ENCODE data around the gene NOL3. TPM values are rescaled to one million over a fixed set of nuclear protein-coding genes. Genes with fewer than 3 reads are reported as not detected.
A peak's percentile ranks its signal among the peaks of the same experiment; 100 is the strongest.

The NOL3 gene
- total RNA-seq, 4 donors from 2014 or later: 38.3 to 97.0 (median 63.5) TPM

- no peaks in the 10 kb centered on the region for H3K36me3 ChIP-seq
- TF ChIP-seq POLR2A (IDR thresholded peaks at IDR 0.05) (no peak), CTCF (IDR thresholded peaks at IDR 0.05) (no peak)
- no peaks in the 10 kb centered on the region for H3K9me3 ChIP-seq
- no peak for DNase-seq
- no peaks in the 10 kb centered on the region for H3K27me3 ChIP-seq
- intact Hi-C loops (cut with DNase I): loop anchor here (10.0 kb wide), 1 partner anchor 53 kb away; the partner anchor contains the start of gene PHAF1
- no peak overlapping the region for H3K4me3 ChIP-seq (replicated peaks in 1 of 3)
- 40 to 44% methylated on average over 7 of the region's 7 CpGs for WGBS, 2 donors
- H3K27ac ChIP-seq: peak overlapping the region in 1 of 3 donors; percentile 62
- H3K4me1 ChIP-seq: peaks cover 35 to 40% of the 10 kb centered on the region in 2 donors
These were observed 12.3 kb upstream of the NOL3 start for GRCh38 chr16:67157892-67158635.

DNA sequence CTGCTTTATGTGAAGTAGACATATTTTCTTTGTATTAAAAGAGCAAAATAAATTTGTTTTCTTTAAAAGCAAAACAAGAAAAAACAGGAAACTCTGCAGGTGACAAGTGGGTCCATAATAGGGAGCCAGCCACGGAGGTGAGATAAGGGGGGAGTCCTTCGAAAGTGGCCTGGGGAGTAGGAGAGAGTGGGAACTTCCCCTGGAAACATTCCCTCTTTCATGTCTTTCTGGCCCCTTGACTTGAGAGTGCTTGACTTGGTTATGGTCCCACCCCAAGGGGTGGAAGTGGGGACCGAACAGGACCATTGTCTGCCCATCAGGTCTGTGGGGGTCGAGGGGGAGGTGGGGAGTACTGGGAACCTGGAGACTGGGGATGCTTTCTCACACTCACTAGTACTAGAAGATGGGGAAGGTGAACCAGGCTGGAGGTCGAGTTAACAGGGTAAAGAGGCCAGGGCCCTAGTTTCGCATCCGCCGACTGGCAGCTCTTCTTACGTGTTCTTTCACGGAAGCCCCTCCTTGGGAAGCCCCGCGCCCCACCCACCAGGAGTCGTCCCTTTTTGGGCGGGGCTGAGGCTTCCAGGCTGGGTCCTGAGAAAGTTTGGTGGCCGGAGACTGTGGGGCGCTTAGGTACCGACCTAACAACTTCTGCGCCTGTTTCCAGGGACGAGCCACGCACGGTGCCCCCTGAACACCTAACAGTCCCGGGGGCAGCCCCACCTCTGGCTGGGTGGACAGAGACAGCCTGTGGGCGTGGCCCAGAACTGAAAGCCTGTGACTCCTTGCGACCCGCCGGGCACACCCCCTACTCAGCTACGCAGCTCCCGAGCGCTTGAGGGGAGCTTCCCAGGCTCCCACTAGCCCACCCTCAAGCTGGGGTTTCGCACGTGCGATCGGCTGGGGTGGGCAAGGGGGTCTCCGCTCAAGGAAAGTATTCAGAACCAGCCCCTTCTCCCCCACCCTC, 11.4 kb upstream of the NOL3 start:
- H3K4me1 ChIP-seq: peaks cover 44 to 48% of the 10 kb centered on the region in 2 donors
- no peak for TF ChIP-seq CTCF (IDR thresholded peaks at IDR 0.05)
- no peak for TF ChIP-seq POLR2A (IDR thresholded peaks at IDR 0.05)
- H3K4me3 ChIP-seq (replicated peaks in 1 of 3): peak overlapping the region; percentile 47 to 94 (median 73)
- DNase-seq: peak; percentile 59 to 68
- peak overlapping the region; percentile 62 to 79 (median 71) for H3K27ac ChIP-seq
- WGBS, 2 donors: 7 to 9% methylated on average over 22 to 29 of the region's 34 CpGs
- H3K9me3 ChIP-seq: no peaks in the 10 kb centered on the region
- no peaks in the 10 kb centered on the region for H3K27me3 ChIP-seq
- H3K36me3 ChIP-seq: no peaks in the 10 kb centered on the region
- intact Hi-C loops (cut with DNase I): loop anchor here (10.0 kb wide), 1 partner anchor 54 kb away; the partner anchor contains the start of gene PHAF1

GRCh38 chr16:67161595-67162058, 8.7 kb upstream of the NOL3 start:
- Histone ChIP-seq H3K4me1 (peaks cover 50 to 52% of the 10 kb centered on the region in 2 donors), H3K9me3 (no peaks in the 10 kb centered on the region), H3K27ac (no peak overlapping the region), H3K27me3 (no peaks in the 10 kb centered on the region), H3K4me3 (replicated peaks in 1 of 3) (no peak overlapping the region), H3K36me3 (no peaks in the 10 kb centered on the region)
- no peak for DNase-seq
- 45 to 56% methylated on average over 18 to 20 of the region's 25 CpGs for whole genome bisulfite sequencing, 2 donors
- TF ChIP-seq CTCF (IDR thresholded peaks at IDR 0.05) (no peak), POLR2A (IDR thresholded peaks at IDR 0.05) (no peak)
- intact Hi-C loops (cut with DNase I): no loop called here

DNA sequence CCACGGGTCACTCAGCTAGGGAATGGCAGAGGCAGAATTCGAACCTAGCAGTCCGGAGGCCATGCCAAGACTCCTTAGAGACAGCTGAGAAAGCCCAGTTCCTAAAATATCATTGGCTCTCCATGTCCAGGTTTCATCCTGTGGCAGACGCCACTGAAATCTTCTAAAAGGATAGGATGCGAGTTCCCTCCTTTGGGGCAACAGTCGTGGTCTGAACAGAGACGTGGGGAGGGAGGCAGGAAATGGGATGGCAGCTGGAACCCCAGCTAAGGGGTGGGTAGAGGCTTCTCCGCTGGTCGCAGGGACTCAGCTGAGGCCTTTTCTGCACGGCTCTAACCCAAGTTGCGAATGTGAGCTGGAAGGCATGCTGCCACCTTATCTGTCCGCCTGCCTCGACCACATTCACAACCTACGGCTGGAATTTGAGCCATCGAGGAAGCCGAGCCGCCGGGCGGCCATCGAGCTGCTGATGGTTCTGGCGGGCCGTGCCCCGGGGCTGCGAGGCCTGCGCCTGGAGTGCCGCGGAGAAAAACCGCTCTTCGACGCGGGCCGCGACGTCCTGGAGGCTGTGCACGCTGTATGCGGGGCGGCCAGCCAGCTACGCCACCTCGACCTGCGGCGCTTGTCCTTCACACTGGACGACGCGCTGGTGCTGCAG, 7.7 kb upstream of the NOL3 start:
- peak overlapping the region in 1 of 3 donors; percentile 80 for H3K27ac ChIP-seq
- H3K4me1 ChIP-seq: peaks cover 50 to 52% of the 10 kb centered on the region in 2 donors
- no peak for DNase-seq
- intact Hi-C loops (cut with DNase I): no loop called here
- no peaks in the 10 kb centered on the region for H3K27me3 ChIP-seq
- no peaks in the 10 kb centered on the region for H3K36me3 ChIP-seq
- WGBS, 2 donors: 30 to 56% methylated on average over 11 to 38 of the region's 44 CpGs
- no peak for TF ChIP-seq CTCF (IDR thresholded peaks at IDR 0.05)
- TF ChIP-seq POLR2A (IDR thresholded peaks at IDR 0.05): no peak
- peak overlapping the region in 1 of 3 donors; percentile 36 for H3K4me3 ChIP-seq (replicated peaks in 1 of 3)
- H3K9me3 ChIP-seq: no peaks in the 10 kb centered on the region
